ENCODE results near the gene CIAO1.
A peak's percentile ranks its signal among the peaks of the same experiment; 100 is the strongest.
"Not testable (repeated sequence)": the region's sequence is repeated elsewhere in the genome, so short reads cannot be mapped to it uniquely, and the experiment has no call there.

Gene CIAO1

GRCh38 chr2:96287273-96287856 is 21.3 kb downstream of the CIAO1 start:
- TF ChIP-seq, protein P1, sequence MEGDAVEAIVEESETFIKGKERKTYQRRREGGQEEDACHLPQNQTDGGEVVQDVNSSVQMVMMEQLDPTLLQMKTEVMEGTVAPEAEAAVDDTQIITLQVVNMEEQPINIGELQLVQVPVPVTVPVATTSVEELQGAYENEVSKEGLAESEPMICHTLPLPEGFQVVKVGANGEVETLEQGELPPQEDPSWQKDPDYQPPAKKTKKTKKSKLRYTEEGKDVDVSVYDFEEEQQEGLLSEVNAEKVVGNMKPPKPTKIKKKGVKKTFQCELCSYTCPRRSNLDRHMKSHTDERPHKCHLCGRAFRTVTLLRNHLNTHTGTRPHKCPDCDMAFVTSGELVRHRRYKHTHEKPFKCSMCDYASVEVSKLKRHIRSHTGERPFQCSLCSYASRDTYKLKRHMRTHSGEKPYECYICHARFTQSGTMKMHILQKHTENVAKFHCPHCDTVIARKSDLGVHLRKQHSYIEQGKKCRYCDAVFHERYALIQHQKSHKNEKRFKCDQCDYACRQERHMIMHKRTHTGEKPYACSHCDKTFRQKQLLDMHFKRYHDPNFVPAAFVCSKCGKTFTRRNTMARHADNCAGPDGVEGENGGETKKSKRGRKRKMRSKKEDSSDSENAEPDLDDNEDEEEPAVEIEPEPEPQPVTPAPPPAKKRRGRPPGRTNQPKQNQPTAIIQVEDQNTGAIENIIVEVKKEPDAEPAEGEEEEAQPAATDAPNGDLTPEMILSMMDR (IDR thresholded peaks at IDR 0.05), result no peak
- no peak for TF ChIP-seq ZFX (IDR thresholded peaks at IDR 0.05; ENCODE audit: borderline replicate concordance)
- no peak overlapping the region for H3K27ac ChIP-seq

DNA sequence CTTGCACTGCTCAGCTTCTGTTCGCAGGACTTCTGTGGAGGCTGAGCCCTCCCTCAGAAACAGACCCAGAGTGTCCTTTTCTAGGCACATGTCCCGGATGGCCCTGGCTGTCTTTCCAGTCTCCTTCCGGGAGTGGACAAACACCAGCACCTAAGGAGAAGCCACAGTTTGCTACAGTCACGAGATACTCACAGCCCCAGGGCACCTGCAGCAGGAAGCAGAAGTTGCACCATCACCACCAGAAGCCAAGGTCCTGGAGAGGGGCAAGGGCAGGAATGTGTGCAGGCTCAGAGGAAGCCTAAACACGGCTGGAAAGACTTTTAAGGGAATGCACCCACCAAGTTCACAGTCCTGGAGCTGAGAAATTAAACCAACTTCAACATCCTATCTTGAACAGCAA is 25.7 kb downstream of the CIAO1 start:
- H3K27ac ChIP-seq, result no peak overlapping the region
- no peak for TF ChIP-seq ZFX (IDR thresholded peaks at IDR 0.05; ENCODE audit: borderline replicate concordance)
- TF ChIP-seq, protein P1 (IDR thresholded peaks at IDR 0.05), result no peak

- H3K27ac ChIP-seq, result not testable (repeated sequence)
These were observed 28.2 kb downstream of the CIAO1 start for GRCh38 chr2:96294271-96294670.

GRCh38 chr2:96296925-96297324 is 30.9 kb downstream of the CIAO1 start:
- TF ChIP-seq, protein P1 (IDR thresholded peaks at IDR 0.05), result no peak
- TF ChIP-seq ZFX (IDR thresholded peaks at IDR 0.05; ENCODE audit: borderline replicate concordance), result no peak

DNA sequence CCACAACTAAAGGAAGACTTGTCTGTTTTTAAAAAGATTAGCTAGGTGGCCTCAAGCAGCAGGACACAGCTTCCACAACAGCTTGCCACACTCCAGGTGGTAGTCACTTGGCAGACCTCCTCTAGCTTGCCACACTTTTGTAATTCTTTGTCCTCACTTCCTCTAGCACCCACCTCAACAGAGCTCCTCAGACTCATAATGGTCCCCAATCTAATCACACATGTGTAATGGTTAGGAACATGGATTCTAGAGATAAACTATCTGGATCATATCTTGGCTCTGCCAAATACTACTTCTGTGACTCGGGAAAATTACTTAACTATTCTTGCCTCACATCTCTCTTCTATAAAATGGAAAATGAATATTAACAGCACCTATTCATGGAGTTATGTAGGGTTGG is 35.8 kb downstream of the CIAO1 start:
- H3K27ac ChIP-seq, result no peak overlapping the region
- TF ChIP-seq, protein P1 (IDR thresholded peaks at IDR 0.05), result no peak
- TF ChIP-seq ZFX (IDR thresholded peaks at IDR 0.05; ENCODE audit: borderline replicate concordance), result no peak

More at GRCh38 chr2:96296925-96297324, 30.9 kb downstream of the CIAO1 start:
- H3K27ac ChIP-seq, result no peak overlapping the region

DNA sequence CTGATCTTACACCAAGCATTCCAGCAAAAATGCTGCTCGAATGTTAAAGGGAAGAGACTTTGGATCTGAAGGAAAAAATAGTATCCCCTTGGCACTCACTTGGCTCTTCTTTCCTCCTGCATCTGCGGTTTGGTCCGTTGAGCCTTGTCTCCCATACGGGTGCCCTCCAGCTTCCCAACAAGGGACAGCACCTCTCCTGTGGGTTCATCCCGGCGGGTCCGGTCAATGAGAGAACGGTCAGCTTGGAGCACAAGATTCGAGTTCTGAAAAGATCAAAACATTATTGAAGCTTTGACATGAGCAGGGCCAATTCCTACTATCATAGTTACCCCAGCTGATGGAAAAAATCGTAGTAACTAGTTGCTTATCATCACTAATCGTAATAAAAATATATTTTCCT is 38.6 kb downstream of the CIAO1 start:
- peak overlapping the region; percentile 76 for H3K27ac ChIP-seq
- TF ChIP-seq ZFX (IDR thresholded peaks at IDR 0.05; ENCODE audit: borderline replicate concordance), result no peak
- TF ChIP-seq, protein P1 (IDR thresholded peaks at IDR 0.05), result no peak

DNA sequence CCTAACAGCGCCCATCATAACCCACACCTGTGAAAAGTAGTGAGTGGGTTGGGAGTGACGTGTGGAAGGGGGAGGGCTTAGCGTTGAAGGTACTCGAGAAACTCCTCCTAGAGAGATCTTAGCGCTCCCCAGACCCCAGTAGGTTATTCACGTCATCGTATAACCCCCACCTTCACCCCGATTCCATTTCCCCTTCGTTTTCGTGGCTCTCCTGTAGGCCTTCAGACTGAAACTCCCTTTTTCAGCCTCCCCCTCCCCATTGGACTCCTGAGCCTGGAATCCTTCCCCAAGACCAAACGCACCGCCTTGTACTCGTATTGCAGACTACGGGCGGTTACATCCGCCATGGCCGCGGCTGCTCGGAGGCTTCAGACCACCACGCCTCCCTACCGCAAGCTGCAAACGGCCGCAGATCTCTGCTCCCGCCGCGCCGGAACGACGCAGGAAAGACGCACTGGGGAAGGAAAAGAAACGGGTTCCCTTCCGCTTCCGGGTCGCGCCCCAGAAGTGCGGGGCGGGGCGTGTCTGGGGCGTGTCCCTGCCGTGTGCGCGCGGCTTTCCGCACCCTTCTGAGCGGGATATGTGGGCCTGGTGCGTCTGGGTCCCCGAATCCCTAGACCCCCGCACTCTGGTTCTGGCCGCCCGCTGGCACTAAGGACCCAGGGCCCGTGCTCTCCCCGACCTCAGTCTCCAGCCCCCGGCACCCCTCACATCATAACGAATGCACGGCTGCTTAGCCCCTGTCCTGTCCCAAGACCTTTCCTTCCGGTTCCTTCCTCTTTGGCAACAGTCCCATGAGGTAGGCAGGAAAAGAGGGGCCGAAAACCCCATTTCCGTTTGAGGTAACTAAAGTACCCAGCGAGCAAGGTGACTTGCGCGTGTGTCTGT is 39.3 kb downstream of the CIAO1 start, which contains the start of gene SNRNP200:
SNRNP200 (minus strand) TSS at position 456 of the 888 bp plus-strand sequence; CDS start at position 347, 109 bp downstream.
- TF ChIP-seq, protein P1 (IDR thresholded peaks at IDR 0.05), result no peak
- TF ChIP-seq ZFX (IDR thresholded peaks at IDR 0.05; ENCODE audit: borderline replicate concordance), result no peak
- H3K27ac ChIP-seq, result peak within 1 kb of the TSS; percentile 76
